Activated CD8-positive, alpha-beta memory T cell treated with anti-CD3 and anti-CD28 coated beads for 4 hours (primary cell): ENCODE data around the gene LARP4B.

Experiments
- DNase-seq, 2 donors: peaks; one replicate each; pipeline ENCODE4 v3.0.0-alpha.2; 2020; ENCODE audit warnings: low read depth in 2 of 2

Gene LARP4B

GRCh38 chr10:807163-807957, 124.1 kb downstream of the LARP4B start:
- no peak for DNase-seq

DNA sequence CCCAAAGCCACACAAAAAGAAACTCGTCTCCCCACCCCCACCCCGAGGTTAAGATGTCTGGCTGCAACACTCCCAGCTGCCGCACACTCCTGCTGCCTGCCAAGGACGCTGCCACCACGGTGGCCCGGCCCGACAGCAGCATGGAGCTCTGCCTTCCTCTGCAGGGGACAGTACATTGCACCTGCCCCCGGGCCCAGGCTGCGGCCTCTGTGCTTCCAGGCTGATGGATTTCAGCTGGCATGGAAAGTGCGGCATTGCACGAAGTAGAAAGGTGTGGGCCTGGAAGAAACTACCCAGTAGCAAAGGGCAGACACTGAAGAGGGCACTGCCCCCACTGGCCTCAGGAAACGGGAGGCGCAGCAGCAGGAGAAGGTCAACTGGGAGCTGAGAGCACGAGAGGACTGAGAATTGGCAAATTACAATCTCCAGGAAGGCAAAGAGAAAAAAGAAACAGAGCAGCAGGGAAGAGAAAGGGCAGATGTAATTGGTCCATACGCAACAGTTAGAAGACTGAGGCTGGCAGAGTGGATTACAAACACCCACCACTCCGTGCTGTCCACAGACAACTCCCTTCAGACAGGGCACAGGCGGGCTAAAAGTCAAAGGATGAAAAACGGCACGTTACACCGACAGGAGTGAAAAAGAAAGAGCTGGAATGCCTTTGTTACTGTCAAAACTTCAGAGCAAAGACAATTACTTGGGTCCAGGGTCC, 124.9 kb downstream of the LARP4B start:
- DNase-seq, result no peak

DNA sequence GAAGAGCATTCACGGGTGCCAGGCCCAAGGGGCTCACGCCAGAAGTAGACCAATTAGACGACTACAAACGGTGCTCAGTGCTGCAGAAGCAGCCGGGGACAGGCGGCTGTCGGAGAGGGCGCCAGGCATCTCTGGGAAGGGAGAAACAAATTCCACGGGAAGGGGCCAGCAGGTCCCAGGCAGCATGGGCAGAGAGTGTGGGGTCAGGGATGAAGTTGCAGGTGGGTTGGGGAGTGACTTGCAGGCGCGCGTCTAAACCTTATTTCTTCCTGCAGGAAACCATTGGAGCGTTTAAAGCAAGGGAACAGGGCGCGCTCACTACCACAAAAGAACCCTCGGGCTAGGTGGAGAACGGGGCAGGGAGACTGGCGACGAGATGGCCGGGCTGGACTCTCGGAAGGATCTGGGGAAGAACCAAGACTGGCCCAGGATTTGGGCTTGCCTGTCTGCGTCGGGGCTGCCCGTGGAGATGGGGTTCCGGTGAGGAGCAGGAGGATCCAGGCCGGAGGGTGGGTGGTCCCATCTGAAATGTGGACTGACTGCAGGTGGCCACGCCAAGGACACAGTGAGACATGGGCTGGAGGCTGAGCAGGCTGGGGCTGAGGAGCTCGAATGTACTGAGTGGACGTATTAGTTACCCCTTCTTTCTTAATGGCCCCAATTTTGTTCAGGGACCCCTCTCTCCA, 125.7 kb downstream of the LARP4B start:
- DNase-seq, result no peak

- no peak for DNase-seq
These were observed 126.5 kb downstream of the LARP4B start for GRCh38 chr10:804787-805619.

- DNase-seq, result no peak
These were observed 127.2 kb downstream of the LARP4B start for GRCh38 chr10:804191-804781.

DNA sequence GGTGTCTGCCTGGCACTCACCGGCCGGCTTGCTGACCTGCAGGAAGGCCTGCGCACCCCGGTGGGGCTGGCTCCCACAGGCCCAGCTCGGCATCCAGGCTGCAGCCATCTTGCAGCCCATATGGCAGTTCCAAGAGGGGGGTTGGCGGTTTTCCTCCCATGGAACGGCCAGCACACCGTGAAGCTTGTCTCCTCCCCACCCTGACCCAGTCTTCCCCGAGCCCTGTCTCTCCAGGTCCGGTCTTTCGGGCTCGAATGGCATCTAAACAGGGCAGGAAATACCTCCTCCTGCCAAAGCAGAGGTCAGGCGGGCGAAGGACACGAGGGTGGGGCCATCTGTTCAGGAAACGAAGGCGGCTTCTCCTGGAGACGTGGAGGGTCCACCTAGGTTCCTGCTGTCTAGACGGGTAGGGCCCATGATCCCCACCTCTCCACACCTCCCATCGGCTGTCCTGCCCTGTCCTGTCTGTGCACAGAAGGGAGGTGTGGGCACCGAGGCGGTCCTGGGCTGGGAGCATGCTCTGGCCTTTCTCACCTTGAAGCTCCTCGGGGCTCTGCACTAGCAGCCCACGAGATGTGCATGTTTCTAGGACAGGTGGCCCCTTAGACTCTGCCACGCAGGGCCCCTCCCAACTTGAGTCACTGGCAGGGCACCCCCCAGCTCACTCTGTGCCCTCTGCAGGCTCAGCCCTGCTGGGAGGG, 128.3 kb downstream of the LARP4B start:
- DNase-seq, result no peak

DNA sequence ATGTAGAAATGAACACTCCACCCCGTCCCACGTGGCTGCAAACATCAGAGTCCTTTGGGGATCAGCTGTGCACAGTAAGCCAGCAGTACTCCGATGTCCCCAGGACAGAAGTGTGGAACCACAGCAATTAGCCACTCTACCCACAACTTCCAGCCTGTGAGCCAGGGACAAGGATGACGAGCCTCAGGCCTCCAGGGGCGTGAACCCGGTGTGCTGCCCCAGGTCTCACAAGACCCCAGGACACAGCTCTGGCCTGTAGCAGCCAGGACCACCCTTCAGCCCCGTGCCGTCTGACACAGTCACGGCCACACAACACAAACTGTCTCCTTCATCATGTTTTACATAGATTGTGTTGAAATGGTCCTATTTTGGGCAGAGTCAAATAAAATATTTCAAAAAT, 129.0 kb downstream of the LARP4B start:
- DNase-seq, result no peak

GRCh38 chr10:797179-797578, 134.3 kb downstream of the LARP4B start:
- DNase-seq, result no peak

- DNase-seq, result no peak
These were observed 135.3 kb downstream of the LARP4B start for GRCh38 chr10:796233-796632.

GRCh38 chr10:794382-794956, 137.0 kb downstream of the LARP4B start:
- DNase-seq, result no peak

GRCh38 chr10:792792-793100, 138.8 kb downstream of the LARP4B start:
- no peak for DNase-seq

- no peak for DNase-seq
These were observed 139.3 kb downstream of the LARP4B start for GRCh38 chr10:792083-792791.

- DNase-seq, result no peak
These were observed 139.9 kb downstream of the LARP4B start for GRCh38 chr10:791639-792038.

DNA sequence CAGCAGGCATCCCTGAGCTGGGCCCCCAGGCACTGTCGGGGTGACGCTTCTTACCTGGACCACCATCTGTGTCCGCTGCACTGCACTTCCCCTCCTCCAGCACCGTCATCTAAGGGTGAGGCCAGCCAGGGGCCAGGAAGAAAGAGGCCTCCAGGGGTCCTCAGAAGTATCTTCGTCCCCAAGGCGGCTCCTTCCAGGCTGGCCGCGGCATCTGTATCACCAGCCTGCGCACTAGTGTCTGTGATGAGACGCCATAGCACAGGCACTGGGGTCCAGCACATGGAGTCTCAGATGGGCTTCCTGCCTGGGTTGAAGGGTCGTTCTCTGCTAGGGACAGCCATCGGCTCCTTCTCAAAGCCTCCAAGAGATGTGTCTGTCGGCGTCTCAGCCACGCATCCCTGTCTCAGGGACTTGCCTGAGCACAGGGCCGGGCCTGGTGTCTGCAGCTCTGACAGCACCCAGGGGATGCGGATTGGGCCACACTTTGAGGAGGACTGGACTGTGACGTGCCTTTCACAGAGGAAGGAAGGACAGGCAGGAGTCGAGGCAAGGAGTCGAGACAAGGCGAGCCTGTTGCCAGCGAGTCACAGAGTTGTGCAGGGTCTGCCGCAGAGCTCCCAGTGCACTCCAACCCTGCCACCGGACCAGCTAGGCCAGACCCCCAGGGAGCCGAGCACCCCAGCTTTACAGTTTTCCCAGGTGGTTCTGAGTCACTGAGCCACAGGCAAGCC, 140.5 kb downstream of the LARP4B start:
- DNase-seq, result no peak

DNA sequence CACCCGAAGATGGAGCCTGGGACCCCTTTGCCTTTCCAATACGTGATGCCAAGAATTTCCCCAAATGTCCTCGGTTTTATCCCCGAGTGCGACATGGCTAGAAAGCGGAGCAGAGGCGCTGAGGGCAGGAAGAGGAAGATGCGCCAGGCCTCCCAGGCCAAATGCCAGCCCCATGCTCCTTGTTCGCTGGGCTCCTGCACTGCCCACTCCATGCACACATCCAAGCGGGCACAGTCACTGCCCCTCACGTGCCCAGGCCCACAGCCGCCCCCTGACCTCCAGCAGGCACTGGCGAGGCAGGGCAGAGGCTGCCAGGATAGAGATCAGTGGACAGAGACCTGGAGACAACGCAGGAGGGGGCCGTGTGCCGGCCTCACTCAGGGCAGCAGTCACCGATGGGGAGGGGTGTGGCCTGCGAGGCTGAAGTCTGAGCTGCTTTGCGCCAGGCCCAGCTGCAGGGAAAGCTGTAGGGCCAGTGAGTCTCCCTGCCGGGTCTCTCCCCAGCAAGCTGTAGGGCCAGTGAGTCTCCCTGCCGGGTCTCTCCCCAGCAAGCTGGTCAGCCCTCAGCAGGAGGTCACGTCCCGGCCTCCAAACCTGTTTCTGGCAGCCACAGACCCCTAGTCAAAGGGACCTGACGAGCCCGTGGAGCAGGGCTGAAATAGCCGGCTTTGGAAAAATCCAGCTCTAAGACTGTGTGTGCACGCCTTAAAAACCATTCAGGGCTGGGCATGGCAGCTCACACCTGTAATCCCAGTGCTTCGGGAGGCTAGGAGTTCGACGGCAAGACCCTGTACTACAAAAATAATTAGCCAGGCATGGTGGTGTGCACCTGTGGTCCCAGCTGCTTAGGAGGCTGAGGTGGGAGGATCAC, 141.4 kb downstream of the LARP4B start:
- DNase-seq, result no peak

DNA sequence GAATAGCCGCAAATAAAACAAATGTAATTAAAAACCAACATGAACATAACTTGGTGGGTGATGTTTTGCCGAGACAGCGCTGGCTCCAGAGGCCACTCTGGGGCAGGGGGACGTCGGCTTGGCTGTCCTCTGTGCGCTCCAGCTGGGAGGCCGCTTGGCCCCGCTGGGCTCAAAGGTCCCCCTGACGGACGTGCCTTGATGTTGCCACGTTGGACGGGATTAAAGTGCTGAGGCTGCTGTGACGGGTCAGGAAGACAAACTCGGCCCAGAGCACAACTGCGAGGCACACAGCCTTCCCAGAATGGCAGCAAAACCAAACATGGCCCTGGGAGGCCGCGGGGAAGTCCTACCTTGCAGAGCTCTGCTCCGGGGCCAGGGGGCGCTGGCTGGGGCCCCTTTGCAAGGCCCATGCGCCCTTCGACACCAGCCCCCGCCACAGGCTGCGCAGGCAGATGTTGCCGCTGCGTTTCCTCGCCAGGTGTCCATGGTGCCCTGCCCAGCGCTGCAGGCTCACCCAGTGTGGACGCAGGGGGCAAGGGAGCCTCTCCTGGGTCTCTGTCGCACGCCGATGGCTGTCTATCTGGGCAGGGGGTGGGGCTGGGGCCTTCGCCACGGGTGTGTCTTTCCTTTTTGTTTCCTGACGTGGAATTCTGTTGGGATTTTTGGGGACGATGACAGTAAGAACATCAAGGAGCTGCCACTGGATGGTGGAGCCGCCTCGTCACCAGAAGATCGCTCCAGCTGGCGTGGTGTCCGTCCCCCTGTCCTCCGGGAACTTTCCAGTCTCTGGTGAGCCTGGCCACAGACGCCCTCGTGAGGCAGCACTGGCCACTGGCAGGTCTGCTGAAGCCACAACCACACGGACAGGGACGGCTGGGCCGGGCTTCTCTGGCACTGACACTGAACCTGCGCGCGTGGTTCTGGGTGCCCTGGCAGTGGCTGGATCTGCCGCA, 142.4 kb downstream of the LARP4B start:
- no peak for DNase-seq
